Activated T-cell treated with anti-CD3 and anti-CD28 coated beads, Interleukin-2, amount 50 U/mL, for 24 hours (primary cell): ENCODE results near the gene ATAD3A.
"Not testable (repeated sequence)": the region's sequence is repeated elsewhere in the genome, so short reads cannot be mapped to it uniquely, and the experiment has no call there.

ENCODE experiments used
- DNase-seq: peaks from one replicate; pipeline ENCODE4 v3.0.0-alpha.2; 2020
- H3K27ac Mint-ChIP-seq: 2 replicates; pipeline ENCODE4 v1.8.0; 2020; ENCODE audit warnings: mild to moderate bottlenecking, mixed read lengths
- H3K27me3 Mint-ChIP-seq: 2 replicates; pipeline ENCODE4 v1.8.0; 2020; ENCODE audit warnings: mixed read lengths
- H3K36me3 Mint-ChIP-seq: 2 replicates; pipeline ENCODE4 v1.8.0; 2020; ENCODE audit warnings: low read depth, mixed read lengths
- H3K4me1 Mint-ChIP-seq: 2 replicates; pipeline ENCODE4 v1.8.0; 2020; ENCODE audit warnings: low read depth, mixed read lengths
- H3K4me3 Mint-ChIP-seq: 2 replicates; pipeline ENCODE4 v1.8.0; 2020; ENCODE audit warnings: mild to moderate bottlenecking, moderate library complexity, mixed read lengths
- H3K9me3 Mint-ChIP-seq: 2 replicates; pipeline ENCODE4 v1.8.0; 2020; ENCODE audit warnings: mixed read lengths

ATAD3A gene

DNA sequence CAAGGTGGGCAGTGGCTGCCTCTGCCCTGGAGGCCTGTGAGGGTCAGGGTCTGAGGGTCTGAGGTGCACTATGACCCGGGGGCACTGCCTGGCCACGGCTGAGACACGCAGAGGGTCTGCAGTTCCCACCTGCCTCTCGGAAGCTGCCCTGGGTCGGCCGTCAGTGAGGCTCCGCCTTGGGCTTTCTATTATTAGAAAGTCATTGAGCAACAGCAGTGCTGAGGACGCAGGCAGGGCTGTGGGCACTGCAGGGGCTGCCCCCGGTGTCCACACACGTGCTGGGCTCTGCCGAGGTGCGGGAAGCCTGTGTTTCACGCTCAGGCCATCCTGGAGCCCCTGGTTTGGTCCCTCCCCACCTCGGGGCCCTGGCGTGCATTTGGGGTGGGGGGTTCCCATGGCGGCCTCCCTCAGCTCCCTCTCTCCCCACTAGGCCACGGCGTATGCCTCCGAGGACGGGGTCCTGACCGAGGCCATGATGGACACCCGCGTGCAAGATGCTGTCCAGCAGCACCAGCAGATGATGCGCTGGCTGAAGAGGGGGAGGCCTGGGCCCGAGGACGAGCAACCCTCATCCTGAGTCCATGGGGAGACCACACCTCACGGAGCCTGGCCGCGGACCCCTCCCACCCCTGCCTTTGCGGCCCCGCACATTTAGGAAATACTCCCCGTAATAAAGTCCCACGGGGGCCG, 3.0 kb upstream of the ATAD3A start:
- H3K9me3 Mint-ChIP-seq, result not testable (repeated sequence)

DNA sequence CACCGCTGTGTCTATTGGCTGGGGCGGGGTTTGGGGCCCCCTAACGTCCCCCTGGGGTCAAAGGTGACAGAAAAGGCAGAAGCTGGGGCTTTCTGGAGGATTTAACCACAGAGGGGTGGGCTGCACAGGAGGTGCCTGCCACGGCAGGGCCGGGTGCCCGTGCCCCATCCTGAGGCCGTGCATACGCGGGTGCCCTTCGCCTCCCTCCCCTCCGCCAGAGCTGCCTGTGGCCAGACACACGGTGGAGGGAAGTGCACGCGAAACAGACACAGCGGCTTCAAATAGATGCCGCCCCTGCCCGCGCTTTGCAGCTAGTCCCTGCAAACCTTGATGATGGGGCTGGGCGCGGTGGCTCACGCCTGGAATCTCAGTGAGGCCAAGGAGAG, 2.5 kb upstream of the ATAD3A start:
- H3K36me3 Mint-ChIP-seq, result peaks cover 14% of the 10 kb centered on the region
- H3K4me3 Mint-ChIP-seq, H3K27ac Mint-ChIP-seq, H3K9me3 Mint-ChIP-seq, H3K27me3 Mint-ChIP-seq, DNase-seq: not testable (repeated sequence)
- peaks cover 23% of the 10 kb centered on the region for H3K4me1 Mint-ChIP-seq

More for the DNA sequence above, 3.0 kb upstream of the ATAD3A start:
- H3K4me3 Mint-ChIP-seq, H3K36me3 Mint-ChIP-seq, H3K27ac Mint-ChIP-seq, DNase-seq, H3K27me3 Mint-ChIP-seq: not testable (repeated sequence)
- peaks cover 22% of the 10 kb centered on the region for H3K4me1 Mint-ChIP-seq

DNA sequence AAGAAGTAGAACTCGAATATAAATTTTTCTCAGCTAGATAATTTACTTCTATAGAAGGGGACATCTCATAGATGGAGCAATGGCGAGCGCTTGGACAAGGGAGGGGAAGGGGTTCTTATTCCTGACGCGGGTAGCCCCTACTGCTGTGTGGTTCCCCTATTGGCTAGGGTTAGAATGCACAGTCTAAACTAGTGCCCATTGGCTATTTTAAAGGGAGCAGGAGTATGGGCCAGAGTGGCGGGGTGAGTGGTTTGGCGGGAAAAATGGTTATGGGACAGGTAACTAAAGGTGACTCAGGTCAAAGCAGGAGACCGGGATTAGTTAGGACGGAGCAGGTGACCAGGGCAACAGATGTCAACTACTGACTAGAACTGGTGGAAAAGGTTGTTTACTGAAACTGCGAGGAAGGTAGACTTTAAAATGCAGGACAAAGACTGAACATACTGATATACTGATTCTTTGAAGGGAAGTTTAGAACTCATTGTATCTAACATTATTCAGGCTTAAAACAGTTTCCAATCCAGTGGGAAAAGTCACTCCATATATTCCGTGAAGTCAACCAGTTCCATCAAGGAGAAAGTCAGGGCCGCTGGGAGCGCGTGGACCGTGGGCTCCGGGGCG, 940 bp upstream of the ATAD3A start:
- Mint-ChIP-seq H3K36me3 (peaks cover 28% of the 10 kb centered on the region), H3K4me1 (peaks cover 17% of the 10 kb centered on the region), H3K9me3 (no peaks in the 10 kb centered on the region), H3K4me3 (peak overlapping the region; percentile 85), H3K27me3 (no peaks in the 10 kb centered on the region), H3K27ac (peak overlapping the region; percentile 92)
- no peak for DNase-seq

DNA sequence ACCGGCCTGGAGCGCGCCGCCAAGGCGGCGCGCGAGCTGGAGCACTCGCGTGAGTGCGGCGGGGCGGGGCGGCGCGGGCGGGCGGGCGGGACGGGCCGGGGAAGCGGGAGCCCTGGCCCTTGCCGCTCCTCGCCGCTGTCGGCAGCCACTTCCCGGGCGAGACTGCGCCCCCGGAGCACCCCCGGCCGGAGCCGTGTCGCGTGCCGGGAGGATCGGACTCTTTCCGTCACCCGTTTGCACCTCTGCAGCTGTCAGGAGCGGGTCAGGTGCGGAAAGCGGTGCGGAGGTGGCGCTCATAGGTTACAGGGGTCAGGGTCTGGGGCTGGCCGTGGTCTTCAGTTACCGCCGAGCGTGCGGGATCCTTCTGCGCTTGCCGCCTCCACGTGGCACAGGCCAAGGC, 463 bp downstream of the ATAD3A start:
- Mint-ChIP-seq H3K4me1 (peaks cover 15% of the 10 kb centered on the region), H3K4me3 (peak overlapping the region; percentile 83), H3K36me3 (peaks cover 40% of the 10 kb centered on the region)
- DNase-seq, result peak; percentile 62
- H3K9me3 Mint-ChIP-seq, H3K27me3 Mint-ChIP-seq, H3K27ac Mint-ChIP-seq: not testable (repeated sequence)

DNA sequence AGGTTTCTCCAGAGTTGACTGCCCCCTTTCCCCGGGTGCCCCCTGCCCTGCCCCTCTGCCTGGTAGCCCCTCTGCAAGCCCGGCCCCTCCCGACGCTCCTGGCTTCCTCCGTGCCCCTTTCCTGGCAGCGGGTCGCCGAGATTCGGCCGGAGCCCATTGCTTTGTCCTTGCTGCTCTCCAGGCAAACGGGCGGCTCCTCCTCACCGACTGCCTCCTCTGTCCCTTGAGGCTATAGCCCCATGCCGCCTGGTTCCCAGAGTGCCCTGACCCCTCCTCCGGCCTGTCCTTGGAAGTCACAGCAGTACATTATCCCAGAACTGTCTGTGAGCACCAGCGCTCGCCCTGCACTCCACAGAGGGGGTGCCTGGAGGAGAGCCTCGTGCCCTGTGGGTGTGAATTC, 1.7 kb downstream of the ATAD3A start:
- DNase-seq, result not testable (repeated sequence)

DNA sequence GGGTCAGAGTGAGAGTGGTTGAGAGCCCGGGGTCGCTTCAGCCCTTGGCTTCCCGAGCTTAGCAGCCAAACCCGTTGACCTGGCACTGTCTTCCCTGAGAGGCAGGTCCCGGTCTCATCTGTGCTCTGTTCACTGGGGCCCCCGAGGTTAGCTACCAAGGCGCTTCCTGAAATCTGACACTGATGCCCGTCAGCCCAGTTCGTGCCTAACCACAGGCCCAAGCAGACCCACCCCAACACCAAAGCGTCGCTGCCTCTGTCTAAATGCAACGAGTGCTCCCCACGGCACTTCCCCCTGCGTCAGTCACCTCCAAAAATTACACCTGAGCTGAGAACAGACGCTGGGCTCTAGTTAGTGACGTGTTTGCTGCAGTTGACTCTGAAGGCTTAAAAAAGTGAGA, 2.4 kb downstream of the ATAD3A start:
- H3K27me3 Mint-ChIP-seq, DNase-seq, H3K27ac Mint-ChIP-seq, H3K9me3 Mint-ChIP-seq: not testable (repeated sequence)
- Mint-ChIP-seq H3K36me3 (peaks cover 53% of the 10 kb centered on the region), H3K4me1 (peaks cover 15% of the 10 kb centered on the region), H3K4me3 (peak overlapping the region; percentile 23)

More for the DNA sequence above, 1.7 kb downstream of the ATAD3A start:
- not testable (repeated sequence) for H3K9me3 Mint-ChIP-seq, H3K27me3 Mint-ChIP-seq
- Mint-ChIP-seq H3K4me1 (peaks cover 15% of the 10 kb centered on the region), H3K36me3 (peaks cover 50% of the 10 kb centered on the region), H3K27ac (peak overlapping the region; percentile 61), H3K4me3 (peak overlapping the region; percentile 78)

DNA sequence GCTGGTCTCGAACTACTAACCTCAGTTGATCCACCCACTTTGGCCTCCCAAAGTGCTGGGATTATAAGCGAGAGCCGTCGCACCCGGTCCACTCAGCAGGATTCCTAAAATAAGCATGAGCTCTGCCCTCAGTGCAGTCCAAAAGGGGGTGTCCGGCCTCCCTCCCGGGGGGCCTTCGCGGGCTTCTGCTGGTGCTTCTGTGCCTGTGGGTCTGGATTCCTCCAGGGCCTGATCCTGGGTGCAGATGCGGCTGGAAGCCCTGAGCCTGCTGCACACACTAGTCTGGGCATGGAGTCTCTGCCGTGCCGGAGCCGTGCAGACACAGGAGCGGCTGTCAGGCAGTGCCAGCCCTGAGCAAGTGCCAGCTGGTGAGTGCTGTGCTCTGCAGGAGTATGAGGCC, 5.0 kb downstream of the ATAD3A start:
- not testable (repeated sequence) for DNase-seq, H3K4me3 Mint-ChIP-seq, H3K9me3 Mint-ChIP-seq, H3K4me1 Mint-ChIP-seq, H3K27ac Mint-ChIP-seq, H3K27me3 Mint-ChIP-seq
- H3K36me3 Mint-ChIP-seq, result peaks cover 70% of the 10 kb centered on the region

DNA sequence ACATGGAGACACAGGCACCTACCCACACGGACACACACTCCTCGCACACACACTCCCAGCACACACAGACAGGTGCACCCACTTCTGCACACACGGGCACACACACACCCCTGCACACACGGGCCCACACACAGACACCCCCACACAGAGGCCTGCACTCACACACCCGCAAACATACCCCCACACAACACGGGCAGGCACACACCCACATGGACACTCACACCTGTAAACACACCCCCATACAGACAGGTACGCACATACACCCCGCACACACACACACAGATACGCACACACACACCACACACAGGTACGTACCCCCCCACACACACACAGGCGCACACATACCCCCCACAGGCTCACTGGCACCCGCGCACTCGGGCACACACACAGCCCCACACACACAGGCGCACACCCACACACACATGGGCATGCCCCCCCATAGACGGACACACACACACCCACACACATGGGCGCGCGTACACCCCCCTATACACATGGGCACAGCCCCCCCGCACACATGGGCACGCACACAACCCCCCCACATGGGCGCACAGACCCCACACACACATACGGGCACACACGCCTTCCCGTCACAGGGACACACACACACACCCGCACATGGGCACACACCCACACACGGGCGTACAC, 6.1 kb downstream of the ATAD3A start:
- Mint-ChIP-seq H3K4me1 (peaks cover 10% of the 10 kb centered on the region), H3K4me3 (no peak overlapping the region), H3K9me3 (no peaks in the 10 kb centered on the region), H3K36me3 (peaks cover 82% of the 10 kb centered on the region), H3K27ac (no peak overlapping the region), H3K27me3 (no peaks in the 10 kb centered on the region)
- DNase-seq, result no peak

DNA sequence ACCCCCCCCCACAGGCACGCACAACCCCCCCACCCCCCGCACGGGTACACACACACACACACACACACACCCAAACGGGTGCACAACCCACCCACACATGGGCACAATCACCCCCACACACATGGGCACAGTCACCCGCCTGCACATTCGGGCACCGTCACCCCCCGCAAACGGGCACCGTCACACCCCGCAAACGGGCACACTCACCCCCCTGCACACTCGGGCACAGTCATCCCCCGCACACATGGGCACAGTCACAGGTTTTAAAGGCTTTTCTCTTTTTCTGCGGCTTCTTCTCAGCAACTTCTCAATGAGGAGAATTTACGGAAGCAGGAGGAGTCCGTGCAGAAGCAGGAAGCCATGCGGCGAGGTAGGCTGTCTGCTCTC, 6.7 kb downstream of the ATAD3A start:
- not testable (repeated sequence) for H3K4me1 Mint-ChIP-seq, H3K27ac Mint-ChIP-seq, DNase-seq, H3K9me3 Mint-ChIP-seq, H3K4me3 Mint-ChIP-seq, H3K27me3 Mint-ChIP-seq
- peaks cover 86% of the 10 kb centered on the region for H3K36me3 Mint-ChIP-seq

DNA sequence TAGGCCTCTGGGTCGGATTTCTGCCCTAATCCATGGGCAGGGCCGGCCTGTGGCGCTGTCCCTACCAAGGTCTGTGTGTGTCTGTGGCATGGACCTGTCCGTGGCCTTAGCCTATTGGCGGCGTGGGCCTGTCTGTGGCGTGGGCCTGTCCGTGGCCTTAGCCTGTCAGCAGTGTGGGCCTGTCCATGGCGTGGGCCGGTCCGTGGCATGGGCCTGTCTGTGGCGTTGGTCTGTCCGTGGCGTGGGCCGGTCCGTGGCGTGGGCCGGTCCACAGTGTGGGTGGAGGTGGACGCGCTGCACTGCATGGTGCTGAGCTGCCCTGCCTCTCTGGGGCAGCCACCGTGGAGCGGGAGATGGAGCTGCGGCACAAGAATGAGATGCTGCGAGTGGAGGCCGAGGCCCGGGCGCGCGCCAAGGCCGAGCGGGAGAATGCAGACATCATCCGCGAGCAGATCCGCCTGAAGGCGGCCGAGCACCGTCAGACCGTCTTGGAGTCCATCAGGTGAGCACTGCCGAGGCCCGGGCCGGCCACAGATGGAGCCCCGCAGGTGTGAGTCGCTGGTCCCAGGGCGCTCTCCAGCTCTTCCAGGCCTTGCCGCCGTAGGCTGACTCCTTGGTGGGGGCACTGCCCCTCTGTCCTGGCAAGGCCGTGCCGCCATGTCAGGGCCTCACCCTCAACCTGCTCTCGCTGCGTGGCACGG, 8.0 kb downstream of the ATAD3A start:
- H3K27ac Mint-ChIP-seq, H3K4me1 Mint-ChIP-seq, H3K9me3 Mint-ChIP-seq, H3K4me3 Mint-ChIP-seq, H3K27me3 Mint-ChIP-seq, DNase-seq: not testable (repeated sequence)
- H3K36me3 Mint-ChIP-seq, result peaks cover 80% of the 10 kb centered on the region

DNA sequence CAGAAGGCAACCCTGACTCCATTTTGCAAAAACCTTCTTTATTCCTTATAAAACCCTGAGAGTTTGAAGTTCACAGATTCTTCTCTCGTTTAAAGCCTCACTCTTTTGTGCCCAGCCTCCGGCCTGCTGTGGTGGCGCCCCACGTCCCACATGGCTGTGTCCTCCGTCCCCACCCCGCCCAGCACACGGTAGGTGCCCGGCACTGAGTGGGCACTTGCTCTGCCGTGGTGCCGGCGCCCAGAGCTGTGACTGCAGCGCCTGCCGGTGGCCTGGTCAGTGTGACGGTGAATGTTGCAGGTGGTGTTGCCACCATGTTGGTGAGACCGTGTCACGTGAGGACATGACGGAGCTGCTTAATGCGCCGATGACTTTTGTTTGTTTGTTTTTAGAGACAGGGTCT, 9.4 kb downstream of the ATAD3A start:
- DNase-seq, result no peak
- Mint-ChIP-seq H3K4me1 (no peaks in the 10 kb centered on the region), H3K4me3 (no peak overlapping the region), H3K27ac (no peak overlapping the region), H3K36me3 (peaks cover 80% of the 10 kb centered on the region), H3K27me3 (no peaks in the 10 kb centered on the region), H3K9me3 (no peaks in the 10 kb centered on the region)

DNA sequence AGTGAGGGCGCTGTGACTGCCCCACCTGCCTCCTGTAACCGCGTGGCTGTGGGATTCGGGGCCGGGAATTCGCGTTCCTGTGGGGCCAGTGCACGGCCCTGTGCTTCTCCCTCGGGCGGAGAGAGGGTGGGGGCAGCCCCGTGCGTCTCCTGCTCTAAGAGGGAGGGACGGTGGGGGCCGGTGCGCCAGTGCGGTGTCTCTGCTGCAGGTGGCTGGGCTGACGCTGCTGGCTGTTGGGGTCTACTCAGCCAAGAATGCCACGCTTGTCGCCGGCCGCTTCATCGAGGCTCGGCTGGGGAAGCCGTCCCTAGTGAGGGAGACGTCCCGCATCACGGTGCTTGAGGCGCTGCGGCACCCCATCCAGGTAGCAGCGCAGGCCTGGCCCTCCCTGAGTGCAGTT, 10.6 kb downstream of the ATAD3A start:
- not testable (repeated sequence) for H3K27ac Mint-ChIP-seq, H3K4me1 Mint-ChIP-seq, H3K27me3 Mint-ChIP-seq, H3K4me3 Mint-ChIP-seq, H3K9me3 Mint-ChIP-seq, DNase-seq
- peaks cover 79% of the 10 kb centered on the region for H3K36me3 Mint-ChIP-seq

DNA sequence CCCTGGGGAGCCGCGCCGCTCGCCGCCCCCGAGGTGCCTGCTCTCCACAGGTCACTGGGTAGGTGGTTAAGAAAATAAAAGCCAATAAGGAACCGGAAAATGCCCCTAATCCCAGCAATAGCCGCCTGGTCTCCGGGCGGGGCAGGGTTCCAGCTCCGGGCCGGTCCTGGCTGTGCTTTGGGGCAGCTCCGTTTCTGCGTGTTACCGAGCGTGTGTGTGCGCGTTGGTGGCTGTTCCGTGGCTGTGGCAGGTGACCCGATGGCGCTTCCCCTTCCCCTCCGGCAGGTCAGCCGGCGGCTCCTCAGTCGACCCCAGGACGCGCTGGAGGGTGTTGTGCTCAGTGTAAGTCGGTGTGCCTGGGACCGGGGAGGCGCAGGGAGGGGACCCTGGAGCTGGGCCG, 11.3 kb downstream of the ATAD3A start:
- H3K4me3 Mint-ChIP-seq, H3K9me3 Mint-ChIP-seq, H3K27ac Mint-ChIP-seq, H3K4me1 Mint-ChIP-seq, DNase-seq, H3K27me3 Mint-ChIP-seq: not testable (repeated sequence)
- H3K36me3 Mint-ChIP-seq, result peaks cover 80% of the 10 kb centered on the region

DNA sequence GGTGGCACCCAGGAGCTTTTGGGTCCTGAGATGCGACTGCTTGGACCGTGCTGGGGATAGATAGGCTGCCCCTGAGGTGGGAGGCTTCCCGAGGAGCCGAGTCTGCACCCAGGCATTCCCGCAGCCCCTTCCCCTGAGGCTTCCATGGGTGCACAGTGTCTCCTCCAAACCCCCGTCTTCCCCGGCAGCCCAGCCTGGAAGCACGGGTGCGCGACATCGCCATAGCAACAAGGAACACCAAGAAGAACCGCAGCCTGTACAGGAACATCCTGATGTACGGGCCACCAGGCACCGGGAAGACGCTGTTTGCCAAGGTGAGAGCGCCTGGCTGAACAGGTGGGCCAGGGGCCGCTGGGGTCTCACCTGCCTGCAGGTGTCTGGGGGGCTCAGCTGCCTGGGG, 11.7 kb downstream of the ATAD3A start:
- not testable (repeated sequence) for H3K27ac Mint-ChIP-seq, H3K4me3 Mint-ChIP-seq, H3K4me1 Mint-ChIP-seq, DNase-seq, H3K9me3 Mint-ChIP-seq, H3K27me3 Mint-ChIP-seq
- H3K36me3 Mint-ChIP-seq, result peaks cover 80% of the 10 kb centered on the region
